Dedifferentiated amniotic fluid mesenchymal stem cell (primary cell): ENCODE data around the gene VN1R5.
"Not testable (repeated sequence)": the region's sequence is repeated elsewhere in the genome, so short reads cannot be mapped to it uniquely, and the experiment has no call there.

Experiments
- DNase-seq: peaks from one replicate; pipeline ENCODE4 v3.0.0-alpha.2; 2016; ENCODE audit errors: extremely low spot score

Gene VN1R5

DNA sequence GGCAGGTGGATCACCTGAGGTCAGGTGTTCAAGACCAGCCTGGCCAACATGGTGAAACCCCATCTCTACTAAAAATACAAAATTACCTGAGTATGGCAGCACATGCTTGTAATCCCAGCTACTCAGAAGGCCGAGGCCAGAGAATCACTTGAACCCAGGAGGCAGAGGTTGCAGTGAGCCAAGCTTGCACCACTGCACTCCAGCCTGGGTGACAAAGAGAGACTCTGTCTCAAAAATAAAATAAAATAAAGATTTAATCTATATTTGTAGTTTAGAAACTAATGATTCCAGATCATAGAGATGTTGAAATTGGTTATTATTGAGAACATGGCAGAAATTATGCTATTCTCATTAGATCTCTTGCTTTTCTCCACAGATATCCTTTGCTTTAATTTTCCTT lies at the start of gene VN1R5:
TSS of gene VN1R5 (plus strand) at position 301 of the 400 bp plus-strand sequence.
- DNase-seq, result not testable (repeated sequence)

GRCh38 chr1:247209396-247209795 lies 46.5 kb upstream of the VN1R5 start:
- DNase-seq, result no peak

DNA sequence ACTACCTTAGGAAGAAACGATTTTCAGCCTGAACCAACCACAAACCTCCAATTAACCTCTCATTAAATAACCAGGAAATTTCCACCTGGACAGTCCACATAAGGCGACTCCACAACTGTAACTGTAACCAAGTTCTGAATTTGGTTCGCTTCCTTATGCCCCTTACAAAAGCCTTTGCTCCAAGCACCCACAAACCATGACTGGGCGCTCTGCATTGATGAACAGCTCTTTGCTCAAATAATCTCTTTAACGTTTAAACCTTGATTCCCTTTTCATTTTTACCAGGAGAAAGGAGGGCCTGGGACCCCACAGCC lies 45.9 kb upstream of the VN1R5 start:
- no peak for DNase-seq

- peak; percentile 95 for DNase-seq
Measured at GRCh38 chr1:247210376-247211117, 45.3 kb upstream of the VN1R5 start.

DNA sequence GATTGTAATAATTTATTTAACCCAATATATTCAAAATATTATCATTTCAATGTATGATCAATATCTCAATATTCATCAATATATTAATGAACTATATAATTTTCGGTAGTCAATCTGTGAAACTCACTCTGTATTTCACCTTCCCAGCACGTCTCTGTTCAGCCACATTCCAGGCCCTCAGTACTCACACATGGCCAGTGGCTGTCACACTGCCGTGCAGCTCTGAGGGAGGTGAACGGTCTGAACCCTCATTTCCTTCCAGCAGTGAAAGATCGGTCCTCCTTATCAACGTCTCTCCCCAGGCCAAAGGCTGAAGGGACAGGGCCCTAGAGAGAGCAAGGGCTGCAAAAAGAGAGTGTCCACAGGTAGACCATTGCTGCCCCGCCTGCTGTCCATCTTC lies 44.5 kb upstream of the VN1R5 start:
- no peak for DNase-seq

DNA sequence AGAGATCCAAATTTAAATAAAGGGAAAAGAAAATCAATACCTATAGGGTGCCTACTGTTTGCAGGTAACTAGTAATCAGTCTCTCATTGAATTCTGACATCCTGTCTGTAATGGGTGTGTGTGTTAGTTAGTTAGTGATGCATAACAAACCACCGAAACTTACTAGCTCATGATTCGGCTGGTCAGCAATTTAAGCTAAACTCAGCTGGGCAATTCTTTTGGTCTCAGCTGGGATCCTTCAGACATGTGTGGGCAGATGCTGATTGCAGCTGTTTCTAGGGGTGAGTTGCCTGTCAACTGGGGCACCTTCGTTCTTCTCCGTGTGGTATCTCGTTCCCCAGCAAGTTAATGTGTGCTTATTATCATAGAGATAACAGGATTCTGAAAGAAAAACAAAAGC lies 43.9 kb upstream of the VN1R5 start:
- no peak for DNase-seq

- DNase-seq, result peak; percentile 21
Measured at GRCh38 chr1:247212627-247213617, 43.0 kb upstream of the VN1R5 start.

DNA sequence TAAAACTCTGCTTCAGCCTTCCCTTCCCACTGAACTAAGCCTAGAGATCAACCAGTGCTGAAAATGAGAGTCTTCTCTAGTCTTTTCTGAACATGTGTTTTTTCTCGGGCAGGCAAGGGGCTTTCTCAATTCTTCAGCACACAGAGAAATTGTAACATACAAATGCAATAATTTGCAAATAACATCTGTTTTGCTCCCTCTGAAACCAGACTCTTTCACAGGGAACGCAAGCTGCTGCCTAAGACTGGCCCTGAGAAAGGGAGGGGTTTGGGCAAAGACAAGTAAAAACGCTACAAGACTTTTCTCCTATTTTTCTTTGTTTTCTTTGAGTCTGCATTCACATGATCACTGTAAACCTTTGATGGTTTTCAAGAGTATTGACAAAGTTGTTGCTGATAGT lies 39.6 kb upstream of the VN1R5 start:
- no peak for DNase-seq

GRCh38 chr1:247218121-247218651 lies 37.7 kb upstream of the VN1R5 start:
- DNase-seq, result no peak

GRCh38 chr1:247220280-247220679 lies 35.6 kb upstream of the VN1R5 start:
- not testable (repeated sequence) for DNase-seq

DNA sequence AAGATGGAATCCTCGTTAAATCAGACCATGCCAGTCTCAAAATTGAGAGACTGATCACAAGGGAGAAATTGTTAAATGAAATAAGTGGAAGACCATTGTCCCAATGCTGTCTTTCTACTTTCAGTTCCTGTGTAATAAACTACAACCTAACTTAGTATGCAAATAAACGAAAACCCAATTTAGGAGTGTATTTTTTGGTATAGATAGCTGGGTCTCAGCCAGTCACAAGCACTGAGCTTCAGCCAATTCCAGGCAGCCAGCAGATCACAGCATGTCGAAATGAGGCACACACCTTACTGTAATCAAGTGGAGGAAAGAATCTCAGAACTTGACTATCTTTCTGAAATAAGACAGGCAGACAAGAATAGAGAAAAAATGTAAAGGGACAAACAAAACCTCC lies 33.0 kb upstream of the VN1R5 start:
- DNase-seq, result no peak

DNA sequence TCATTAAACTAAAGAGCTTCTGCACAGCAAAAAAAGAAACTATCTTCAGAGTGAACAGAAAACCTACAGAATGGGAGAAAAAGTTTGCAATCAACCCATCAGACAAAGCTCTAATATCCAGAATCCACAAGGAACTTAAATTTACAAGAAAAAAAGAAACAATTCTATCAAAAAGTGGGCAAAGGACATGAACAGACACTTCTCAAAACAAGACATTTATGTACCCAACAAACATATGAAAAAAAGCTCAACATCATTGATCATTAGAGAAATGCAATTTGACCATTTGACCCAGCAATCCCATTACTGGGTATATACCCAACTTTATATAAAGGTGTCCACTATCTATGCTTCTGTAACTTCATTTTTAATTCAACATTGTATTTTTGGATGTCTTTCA lies 31.1 kb upstream of the VN1R5 start:
- no peak for DNase-seq

- DNase-seq, result no peak
Measured at GRCh38 chr1:247228133-247228532, 27.7 kb upstream of the VN1R5 start.

- peak; percentile 22 for DNase-seq
Measured at GRCh38 chr1:247241691-247242090, 14.2 kb upstream of the VN1R5 start.

GRCh38 chr1:247243524-247244137 lies 12.2 kb upstream of the VN1R5 start:
- DNase-seq, result no peak

DNA sequence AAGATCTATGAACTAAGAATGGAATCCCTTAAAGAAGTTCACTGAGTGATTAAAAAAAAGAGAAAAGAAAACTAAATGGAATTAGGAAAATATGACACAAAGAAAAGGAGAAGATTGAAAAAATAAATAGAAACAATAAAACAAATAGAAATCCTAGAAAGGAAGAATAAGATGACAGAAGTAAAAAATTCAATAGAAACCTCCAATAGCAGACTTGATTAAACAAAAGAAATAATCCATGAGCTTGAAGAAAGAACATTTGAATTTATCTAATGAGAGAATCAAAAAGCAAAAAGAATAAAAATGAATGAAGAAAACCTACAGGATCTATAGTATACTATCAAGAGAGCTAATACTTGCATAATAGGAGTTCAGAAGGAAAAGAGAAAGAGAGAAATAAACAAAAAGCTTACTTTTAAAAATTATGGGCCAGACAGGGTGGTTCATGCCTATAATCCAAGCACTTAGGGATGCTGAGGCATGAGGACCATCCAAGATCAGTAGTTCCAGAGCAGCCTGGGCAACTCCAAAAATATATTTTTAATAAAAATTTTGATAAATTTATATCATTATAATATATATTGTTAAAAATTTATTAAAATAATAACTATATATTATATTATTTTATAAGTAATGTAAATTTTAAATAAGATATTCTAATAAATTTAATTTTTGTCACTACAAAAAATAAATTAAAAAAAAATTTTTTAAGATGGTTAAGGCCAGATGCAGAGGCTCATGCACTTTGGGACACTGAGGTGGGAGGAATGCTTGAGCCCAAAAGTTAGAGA lies 9.4 kb upstream of the VN1R5 start:
- DNase-seq, result no peak

- no peak for DNase-seq
Measured at GRCh38 chr1:247247568-247247967, 8.3 kb upstream of the VN1R5 start.

DNA sequence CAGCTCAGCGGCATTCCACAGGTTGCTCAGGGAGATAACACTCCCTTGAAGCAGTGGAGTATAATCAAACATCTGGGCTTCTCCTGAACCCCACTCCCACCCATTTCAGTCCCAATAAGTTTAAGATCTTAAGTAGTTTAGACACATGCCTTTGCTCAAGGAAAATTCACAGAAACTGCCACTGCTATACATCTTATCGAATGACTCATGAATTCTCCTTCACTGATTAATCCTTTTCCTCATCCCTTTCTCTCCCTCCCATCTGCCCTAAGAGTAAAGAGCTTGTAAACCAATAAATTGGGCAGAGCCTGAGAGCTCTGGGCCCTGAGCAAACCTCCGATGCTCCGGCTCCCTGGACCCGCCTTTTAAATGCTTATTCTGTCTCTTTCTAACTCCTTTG lies 10.2 kb downstream of the VN1R5 start:
- DNase-seq, result no peak

DNA sequence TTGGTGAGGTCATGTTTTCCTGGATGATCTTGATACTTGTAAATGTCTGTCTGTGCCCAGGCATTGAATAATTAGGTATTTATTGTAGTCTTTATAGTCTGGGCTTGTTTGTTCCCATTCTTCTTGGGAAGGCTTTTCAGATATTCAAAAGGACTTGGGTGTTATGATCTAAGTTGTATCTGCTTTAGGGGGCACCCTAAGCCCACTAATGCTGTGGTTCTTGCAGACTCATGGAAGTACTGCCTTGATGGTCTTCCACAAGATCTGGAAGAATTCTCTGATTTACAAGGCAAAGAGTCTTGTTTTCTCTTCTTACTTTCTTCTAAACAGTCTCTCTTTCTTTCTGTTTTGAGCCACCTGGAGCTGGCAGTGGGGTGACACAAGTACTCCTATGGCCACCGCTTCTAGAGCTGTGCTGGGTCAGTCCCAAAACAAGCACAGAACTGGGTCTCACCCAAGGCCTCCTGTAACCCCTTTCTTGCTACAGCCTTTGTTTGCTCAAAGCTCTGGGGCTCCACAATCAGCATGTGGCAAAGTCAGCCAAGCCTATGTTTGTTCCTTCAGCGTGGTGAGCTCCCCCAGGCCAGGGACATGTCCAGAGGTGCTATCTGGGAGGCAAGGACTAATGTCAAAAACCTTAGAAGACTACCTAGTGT lies 12.6 kb downstream of the VN1R5 start:
- no peak for DNase-seq

GRCh38 chr1:247269133-247269532 lies 13.3 kb downstream of the VN1R5 start:
- DNase-seq, result no peak

- no peak for DNase-seq
Measured at GRCh38 chr1:247270003-247270402, 14.1 kb downstream of the VN1R5 start.
